NT2/D1 (cell line): ENCODE data around the gene RBM26.

Experiments
- SUZ12 ChIP-seq: IDR thresholded peaks from 2 replicates; pipeline ENCODE4 v1.6.1; 2011; ENCODE audit not compliant: insufficient read length, insufficient read depth; ENCODE audit errors: extremely low read depth
- YY1 ChIP-seq: IDR thresholded peaks from 2 replicates; pipeline ENCODE4 v1.6.1; 2011; ENCODE audit not compliant: insufficient read length, insufficient read depth

DNA sequence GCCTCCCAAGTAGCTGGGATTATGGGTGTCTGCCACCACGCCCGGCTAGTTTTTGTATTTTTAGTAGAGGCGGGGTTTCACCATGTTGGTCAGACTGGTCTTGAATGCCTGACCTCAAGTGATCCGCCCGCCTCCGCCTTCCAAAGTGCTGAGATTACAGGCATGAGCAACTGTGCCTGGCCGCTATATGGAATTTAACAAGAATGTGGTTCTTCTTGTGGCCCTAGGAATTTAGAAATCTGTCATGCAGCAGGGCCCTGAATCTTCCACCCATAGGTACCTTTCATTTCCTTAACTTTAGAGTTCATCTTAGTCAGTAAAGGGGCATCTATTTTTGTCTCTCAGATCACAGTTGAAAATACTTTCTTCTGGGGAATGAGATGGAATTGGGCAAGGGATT, 49.3 kb upstream of the RBM26 start:
- TF ChIP-seq YY1, result no peak
- no peak for TF ChIP-seq SUZ12
